ENCODE data around the gene CMC1.

Gene CMC1

DNA sequence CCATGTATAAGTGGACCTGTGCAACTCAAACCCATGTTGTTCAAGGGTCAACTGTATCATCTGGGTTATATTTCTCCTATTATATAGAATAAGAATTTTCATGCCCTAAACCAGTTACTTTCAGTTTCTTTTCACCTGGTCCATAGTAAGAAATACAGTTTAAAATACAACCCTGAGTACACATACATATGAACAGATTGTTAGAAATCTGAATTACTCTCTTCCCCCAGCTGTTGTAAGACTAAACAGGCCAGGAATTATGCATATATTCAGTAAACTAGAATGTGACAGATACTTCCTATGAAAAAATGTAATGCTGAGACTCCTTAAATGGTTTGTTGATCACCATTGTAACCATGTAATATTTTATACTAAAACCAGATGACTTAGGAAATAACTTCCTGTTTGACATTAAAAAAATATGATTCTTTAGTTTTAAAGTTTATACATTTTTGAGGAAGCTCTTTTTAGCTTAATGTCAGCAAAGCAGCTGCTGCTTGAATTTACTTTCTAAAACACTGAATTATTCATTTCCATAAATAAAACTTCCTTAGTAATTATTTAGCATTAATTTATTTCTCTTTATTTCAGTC is 54.6 kb downstream of the CMC1 start:
- H3K4me3 ChIP-seq (ENCODE audit: low read depth, low read length), result no peak overlapping the region

DNA sequence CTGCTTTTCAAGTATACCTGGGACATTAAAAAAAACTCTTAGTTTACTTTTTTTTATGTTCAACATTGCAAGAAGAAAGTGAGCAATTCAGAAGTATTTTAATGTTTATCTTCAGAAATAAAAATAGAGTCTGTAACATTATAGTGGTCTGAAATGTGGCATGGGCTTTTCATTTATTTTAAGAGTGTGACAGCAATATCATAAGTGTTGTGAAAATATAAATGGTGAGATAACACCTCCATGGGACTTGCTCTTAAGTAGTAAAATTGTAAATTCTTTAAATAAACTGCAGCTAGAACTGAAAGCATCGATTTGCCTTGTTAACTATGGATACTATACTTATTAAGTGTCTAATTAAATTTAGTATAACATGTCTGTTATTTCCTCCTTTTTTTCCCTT is 58.3 kb downstream of the CMC1 start:
- no peak overlapping the region for H3K4me3 ChIP-seq (ENCODE audit: low read depth, low read length)

DNA sequence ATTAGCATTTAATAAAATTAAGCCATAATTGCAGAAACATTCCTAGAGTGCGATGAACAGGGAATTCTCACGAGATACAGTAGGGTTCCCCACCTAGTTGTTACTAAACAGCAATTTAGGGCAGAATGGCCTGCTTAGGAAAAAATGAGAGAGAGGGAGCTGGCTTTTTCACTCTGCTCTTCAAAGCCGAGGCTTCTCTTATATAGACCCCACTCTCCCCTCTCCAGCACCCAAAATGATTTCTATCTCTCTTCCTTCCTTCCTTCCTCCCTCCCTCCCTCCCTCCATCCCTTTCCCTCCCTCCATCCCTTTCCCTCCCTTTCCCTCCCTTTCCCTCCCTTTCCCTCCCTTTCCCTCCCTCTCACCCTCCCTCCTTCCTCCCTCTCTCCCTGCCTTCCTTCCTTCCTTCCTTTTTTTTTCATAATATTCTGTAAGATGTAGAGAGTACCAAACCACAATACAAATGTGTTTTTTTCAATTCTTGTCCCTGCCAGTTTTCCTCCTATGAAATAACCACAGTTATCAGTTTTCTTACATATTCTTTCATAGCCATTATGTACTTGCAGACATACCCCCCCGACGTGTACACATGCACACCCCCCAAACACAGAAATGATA is 59.0 kb downstream of the CMC1 start:
- H3K4me3 ChIP-seq (ENCODE audit: low read depth, low read length), result no peak overlapping the region

DNA sequence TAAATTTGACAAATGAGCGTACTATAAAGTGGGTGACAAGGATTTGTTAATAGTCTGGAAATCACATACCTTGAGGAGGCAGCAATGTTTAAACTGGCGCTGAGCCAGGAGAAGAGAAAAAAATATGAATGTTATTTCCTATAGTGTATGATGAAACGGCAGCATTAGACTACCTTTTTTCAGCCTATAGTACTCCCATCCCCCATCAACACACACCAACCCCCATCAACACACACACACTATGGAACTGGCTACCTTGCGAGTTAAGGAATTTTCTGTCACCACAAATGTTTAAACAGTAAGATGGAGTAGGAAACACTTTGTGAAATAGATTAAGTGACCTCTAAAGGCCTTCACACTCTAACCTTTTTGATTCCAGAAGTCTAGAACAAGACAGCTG is 60.3 kb downstream of the CMC1 start:
- H3K4me3 ChIP-seq (ENCODE audit: low read depth, low read length), result no peak overlapping the region

DNA sequence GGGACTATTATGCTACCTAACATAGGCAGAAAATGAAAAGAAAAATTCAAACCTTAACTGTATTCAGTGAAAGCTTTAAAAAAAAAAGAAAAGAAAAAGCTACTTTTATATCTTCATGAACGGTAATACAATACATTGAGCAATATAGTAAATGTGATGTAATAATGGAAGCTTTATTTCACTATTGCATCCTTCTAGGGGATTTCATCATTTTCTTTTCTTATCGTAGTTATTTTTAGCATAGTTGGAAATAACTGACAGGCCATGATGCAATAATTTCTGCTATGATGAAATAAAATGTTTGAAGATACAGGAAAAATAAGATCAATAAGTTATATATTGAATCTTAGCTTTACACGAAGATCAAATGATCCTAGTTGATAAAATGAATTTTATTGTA is 66.8 kb downstream of the CMC1 start:
- no peak overlapping the region for H3K4me3 ChIP-seq (ENCODE audit: low read depth, low read length)

DNA sequence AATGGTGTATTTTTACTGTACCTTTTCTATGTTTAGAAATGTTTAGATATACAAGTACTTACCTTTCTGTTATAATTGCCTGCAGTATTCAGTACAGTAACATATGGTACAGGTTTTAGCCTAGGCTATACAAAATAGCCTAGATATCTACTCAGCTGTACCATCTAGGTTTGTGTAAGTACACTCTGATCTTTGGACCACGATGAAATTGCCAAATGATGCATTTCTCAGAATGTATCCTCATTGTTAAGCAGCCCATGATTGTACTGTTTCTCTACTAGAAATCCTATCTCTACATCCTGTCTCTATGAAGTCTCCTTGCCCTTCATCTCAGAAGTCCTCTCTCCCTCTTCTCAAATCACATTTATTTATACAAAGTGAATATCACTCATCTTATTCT is 74.3 kb downstream of the CMC1 start:
- no peak overlapping the region for H3K4me3 ChIP-seq (ENCODE audit: low read depth, low read length)

DNA sequence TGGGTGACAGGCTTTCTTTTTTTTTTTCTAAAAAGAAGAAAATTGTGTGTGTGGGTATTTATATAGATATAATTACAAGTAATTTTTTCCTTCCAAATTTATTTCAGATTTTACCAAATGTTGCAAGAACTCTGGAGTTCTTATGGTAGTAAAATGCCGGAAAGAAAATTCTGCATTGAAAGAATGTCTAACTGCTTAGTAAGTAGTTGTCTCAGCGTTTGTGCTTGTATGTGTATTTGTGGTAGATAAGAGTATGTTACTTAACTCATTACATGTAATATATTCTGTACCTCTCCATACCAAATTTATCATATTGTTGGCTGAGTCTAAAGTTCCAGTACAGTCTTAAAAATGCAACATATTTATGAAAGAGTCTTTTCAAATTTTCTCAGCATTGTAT is 74.8 kb downstream of the CMC1 start:
- H3K4me3 ChIP-seq (ENCODE audit: low read depth, low read length), result no peak overlapping the region

DNA sequence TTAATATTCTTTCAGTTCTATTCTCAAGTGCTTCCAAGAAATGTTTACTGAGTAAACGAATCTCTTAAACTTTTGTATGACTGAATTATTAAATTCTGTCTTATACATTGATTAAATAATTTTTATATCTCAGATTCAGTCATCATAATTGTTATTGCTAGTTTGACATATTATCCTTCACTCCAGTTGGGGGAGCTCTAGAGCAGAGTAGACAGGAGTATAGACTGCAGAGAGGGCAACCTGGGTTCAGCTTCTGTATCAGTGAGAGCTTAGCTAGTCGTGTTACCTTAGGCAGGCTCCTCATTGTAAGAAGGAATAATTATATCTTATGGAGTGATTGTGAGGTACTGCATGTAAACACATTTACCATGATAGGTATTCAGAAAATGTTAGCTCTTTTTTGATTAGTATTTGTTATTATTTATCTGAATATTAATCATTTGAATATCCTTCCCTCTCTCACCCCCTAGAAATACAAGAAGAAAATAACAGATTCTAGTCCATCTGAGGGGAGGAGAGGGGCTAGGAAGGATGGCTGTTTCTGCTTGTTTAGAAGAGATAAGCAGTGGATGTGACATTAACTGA is 76.1 kb downstream of the CMC1 start:
- no peak overlapping the region for H3K4me3 ChIP-seq (ENCODE audit: low read depth, low read length)

DNA sequence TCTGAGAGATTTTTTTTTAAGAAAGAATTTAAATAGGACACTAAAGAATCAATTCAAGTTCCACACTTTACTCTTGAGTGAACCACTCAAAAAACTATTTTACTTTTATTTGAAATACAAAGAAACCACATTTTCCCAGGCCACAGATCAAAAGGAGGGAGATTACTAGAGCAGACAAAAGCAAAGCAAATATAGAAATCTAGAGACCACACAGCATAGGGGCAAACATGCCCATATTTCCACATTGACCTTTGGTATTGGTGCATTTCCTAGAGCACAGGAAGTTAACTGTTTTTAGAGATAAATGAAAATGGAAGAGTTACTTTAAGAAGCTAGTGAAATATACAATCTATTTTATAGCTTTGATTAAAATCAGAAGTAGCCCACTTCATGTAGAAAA is 79.6 kb downstream of the CMC1 start:
- H3K4me3 ChIP-seq (ENCODE audit: low read depth, low read length), result no peak overlapping the region

DNA sequence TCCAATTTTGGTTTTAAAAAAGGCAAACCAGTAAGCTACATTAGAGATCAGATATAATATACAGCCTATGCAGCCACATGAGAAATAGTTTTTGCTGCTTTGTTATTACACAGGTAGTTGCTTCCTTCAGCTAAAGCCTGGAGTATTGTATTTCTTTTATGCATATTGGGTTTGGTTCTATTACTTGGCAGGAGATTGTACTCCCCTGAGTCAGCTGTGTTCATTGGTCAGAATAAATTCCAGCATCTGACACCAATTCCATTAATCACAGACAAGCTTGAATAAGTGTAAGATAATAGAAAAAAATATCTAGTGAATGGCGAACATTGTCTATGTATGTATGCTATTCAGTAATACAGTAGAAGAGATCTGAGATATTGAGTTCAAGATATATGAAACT is 81.0 kb downstream of the CMC1 start:
- no peak overlapping the region for H3K4me3 ChIP-seq (ENCODE audit: low read depth, low read length)

DNA sequence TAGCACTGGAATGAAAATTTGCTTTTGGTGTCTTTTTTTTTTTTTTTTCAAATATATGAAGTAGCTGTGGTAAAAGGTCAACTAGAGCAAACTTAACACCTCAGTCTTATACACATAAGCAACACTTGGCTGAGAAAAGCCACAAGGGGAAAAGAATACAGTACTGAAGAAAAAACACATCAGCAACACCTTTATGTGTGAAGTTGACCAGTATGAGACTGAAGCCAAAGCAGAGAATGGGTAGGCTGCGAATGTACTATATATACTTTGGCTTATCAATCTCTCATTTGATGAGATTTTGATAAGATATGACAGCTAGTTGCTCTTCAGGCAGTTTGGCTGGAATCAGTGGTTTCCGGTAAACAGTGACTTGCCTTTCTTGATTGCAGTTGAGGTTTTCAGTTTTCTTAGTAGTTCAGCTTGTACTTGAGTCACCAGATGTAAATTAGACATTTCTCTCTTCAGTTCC is 85.1 kb downstream of the CMC1 start:
- H3K4me3 ChIP-seq (ENCODE audit: low read depth, low read length), result no peak overlapping the region

DNA sequence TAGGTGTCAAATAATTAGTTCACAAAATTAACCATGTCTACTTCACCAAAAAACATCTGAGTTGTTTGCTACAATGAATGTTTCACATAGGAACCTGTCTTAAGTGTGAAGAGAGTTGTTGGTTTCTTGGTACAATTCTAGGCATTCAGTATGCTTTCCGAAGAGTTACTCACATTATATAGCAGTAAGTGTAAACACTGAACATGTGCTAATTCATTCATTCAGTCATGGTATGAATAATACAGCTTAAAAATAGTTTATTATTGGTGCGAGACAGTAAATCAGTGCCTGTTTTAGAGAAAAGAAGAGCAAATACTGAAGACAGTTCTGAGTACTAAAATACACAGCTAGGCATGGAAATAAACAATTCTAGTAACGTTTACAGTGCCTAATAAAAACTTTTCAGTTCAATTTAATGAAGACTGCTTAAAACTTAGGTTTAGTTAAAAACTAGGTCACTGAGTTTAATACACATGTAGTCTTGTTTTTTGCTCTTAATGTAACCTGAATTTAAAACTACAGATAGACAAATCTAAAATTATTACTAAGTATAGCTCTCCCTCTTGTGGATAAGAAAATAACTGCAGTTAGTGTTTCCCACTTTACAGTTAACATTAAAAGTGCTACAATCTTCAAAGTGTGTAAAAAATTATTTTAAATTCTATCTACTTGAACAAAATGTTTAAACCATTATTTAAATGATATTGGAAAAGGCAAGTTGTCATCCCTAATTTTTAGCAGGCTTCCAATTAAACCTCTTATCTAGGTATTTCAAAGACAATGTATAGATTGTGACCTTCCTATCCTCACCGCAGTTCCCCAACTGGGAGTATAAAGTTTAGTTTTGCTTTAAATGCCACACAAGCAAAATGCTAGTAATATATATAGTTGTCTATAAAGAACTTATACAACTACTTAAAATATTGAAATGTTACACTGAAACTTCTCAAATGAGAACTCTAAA is 87.1 kb downstream of the CMC1 start:
- no peak overlapping the region for H3K4me3 ChIP-seq (ENCODE audit: low read depth, low read length)

DNA sequence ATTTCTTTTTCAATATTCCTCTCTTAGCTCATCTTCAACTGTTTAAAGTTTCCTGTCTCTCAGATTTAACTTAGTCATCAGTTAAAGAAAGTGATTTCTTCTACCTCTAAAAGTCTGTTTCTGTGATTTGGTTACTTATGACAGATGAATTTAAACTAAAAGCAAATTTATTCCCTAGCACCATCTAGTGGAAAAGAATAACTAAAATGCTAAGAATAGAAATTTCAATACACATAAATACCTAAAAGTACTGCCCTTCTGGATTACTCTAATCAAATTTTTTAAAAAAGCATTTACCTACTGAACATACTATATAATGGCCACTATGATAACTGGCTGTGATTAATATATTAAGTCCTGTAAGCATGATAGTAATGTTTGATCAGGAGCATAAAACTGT is 93.1 kb downstream of the CMC1 start:
- no peak overlapping the region for H3K4me3 ChIP-seq (ENCODE audit: low read depth, low read length)

DNA sequence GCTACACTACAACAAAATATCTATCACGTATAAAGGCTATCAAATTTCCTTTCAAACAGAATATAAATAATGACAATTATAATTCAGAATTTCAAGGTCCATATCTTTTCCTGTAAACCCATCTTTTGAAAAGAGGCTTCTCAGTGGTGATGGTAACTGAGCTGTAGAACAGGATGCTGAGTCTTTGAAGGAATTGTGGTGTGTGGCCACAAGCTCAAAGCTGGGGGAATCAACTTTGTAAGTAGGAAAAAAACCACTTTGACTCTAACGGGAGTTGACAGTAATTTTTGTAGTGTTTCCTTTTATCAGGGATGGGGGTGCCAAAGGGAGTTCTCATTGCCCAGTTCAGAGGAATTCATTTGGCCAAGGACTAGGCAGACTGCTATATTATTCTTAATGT is 93.8 kb downstream of the CMC1 start:
- H3K4me3 ChIP-seq (ENCODE audit: low read depth, low read length), result no peak overlapping the region

DNA sequence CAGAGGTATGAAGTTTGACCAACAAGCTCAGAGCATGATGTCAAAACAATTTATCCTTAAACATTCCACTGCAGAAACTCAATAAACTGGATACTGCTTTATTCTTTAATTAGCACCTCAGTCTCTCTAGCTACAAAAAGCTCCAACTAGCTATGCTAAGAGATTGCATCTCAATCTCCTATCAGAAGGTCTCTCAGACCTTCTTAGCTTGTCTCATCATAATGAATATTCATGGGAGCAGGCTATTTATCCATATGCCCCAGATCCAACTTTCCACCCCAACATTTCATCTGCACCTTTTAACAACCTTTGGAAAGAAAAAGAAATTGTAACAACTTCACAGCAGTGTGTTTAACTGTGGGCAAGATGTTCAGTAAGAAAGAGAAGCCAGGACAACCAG is 95.8 kb downstream of the CMC1 start:
- H3K4me3 ChIP-seq (ENCODE audit: low read depth, low read length), result no peak overlapping the region

DNA sequence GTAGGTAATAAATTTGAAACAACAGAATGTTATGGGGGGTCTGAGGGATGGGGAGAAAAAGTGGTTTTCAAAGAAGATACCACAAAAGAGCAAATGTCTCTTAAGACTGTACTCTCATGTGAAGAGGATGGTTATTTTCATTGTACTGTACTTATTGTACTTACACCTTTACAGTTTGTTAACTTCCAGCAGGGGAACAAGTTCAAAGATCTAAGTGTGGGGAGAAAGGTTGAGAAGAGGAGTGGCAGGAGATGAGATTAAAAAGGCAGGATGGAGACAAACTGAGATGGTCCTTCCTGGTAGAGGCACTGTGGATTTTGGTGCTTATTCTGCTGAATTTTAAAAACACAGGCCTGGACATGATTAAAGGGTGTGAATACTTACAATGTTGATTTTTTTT is 101.7 kb downstream of the CMC1 start:
- no peak overlapping the region for H3K4me3 ChIP-seq (ENCODE audit: low read depth, low read length)

DNA sequence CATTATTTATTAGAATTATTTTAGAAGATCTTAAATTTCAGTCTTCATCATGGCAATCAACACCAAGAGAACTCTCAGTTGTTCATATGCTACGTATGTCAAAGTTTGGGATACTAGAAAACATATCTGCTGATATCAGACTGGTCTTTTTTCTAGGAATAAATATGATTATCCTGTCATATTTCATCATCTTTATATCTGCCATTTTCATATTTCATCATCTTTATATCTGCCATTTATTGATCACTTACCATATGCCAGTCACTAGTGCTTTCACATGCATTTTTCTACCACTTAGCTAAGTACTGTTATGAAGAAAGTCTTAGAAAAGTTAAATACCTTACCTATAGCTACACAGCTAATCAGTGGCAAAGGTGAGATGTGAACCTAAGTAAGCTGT is 104.3 kb downstream of the CMC1 start:
- H3K4me3 ChIP-seq (ENCODE audit: low read depth, low read length), result no peak overlapping the region

DNA sequence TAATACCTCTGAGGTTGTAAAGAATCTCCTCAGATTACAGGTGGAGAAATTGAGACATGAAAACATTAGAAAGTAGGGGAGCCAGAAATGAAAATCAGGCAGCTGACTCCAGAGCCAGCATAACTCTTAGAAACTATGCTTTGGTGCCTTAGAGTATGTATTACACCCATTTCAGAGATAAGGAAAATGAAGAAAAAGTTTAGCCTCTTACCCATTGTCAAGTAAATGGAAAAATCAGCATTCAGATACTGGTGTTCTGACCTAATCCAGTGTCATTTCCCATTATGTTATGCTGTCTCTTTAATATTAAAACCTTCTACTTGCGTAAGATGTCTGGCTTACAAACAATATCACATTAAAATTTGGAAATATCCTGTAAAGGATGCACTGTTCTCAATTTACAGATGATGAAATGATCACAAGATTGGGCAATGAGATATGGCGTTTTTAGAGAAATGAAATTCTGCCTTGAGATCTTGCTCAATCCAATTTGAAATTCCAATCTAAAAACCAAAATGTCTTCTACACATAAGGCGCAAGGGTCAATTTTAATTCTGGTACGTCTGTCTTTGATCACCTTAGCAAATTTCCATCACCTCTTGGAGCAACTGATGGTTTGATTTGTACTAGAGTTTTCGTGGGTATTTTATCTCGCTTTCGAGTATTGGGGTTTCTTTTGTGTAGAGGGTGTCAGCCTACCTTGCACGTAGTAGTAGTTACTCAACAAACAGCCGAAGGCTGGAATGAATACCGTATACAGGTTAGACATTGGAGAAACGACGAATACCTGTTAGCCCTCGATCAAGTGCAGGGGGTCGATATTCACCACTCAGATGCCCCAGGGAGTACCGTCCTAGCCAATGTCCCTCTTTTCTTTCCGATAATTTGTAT is 106.2 kb downstream of the CMC1 start:
- H3K4me3 ChIP-seq (ENCODE audit: low read depth, low read length), result peak overlapping the region; percentile 74

DNA sequence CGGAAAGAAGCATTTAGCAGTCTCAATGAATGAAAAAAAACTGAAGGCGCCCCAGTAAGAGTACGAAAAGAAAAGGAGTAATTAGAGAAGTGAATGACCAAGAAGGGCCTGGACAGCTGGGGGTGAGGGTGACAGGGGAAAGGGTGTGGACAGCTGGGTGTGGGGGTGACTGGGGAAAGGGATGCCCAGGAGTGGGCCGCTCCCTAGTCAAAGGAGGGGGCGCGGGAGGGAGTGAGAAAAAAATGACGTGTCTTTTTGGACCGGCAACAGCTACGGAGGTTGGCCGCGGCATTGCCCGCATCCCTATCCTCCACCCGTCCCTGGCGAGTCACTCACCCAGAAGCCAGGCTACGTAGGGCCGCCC is 106.8 kb downstream of the CMC1 start:
- H3K4me3 ChIP-seq (ENCODE audit: low read depth, low read length), result peak overlapping the region; percentile 74

DNA sequence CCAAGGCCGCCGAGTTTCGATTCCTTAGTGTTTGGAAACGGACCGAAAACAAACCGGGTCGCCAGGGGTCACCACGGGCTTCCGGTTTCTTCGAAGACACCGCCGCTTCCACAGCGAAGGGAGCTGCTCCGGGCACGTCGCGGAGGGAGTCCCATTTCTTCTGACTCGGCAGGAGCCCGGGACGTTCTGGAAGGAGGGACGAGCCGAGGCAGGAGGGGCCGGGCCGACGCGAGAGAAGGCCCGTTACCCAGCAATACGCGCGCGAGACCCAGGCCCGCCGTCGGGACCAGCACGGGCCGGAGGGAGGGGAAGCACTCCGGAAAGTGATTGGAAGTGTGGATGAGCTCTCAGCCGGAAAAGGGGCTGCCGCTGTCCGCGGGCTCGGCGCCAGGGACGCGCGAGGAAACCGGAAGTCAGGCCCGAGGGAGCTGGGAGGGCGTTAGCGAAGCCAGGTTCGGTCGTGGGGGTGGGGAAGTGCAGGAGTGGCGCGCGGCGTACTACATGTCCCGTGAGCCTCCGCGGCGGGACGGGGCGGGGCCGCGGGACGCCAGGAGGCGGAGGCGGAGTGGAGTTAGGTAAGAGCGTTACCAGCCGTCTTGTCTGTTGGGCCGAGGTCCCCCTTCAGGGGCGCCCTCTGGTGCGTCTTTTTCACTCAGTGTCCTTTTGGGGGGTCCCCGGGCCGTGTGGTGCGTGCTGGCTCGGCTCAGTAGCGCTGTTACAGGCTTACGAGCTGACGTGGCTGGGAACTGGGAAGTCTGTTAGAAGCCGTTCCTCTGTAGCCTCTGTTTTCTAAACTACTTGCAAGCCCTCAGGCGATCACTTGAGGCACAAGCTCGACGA is 107.4 kb downstream of the CMC1 start, which contains the start of the genes AZI2 and ZCWPW2:
Gene AZI2 (minus strand): TSS at position 196 of the 840 bp plus-strand sequence. CDS start 8,207 bp downstream, outside the sequence.
Gene ZCWPW2 (plus strand): TSS at position 93 of the 840 bp plus-strand sequence. CDS start 64,348 bp downstream, outside the sequence.
- peak within 1 kb of the TSS; percentile 74 for H3K4me3 ChIP-seq (ENCODE audit: low read depth, low read length)

Data from iPS-11a (cell line).